Right lung (tissue), 5 donors: ENCODE data around the gene BBC3. TPM values are rescaled to one million over a fixed set of nuclear protein-coding genes. Genes with fewer than 3 reads are reported as not detected.
A peak's percentile ranks its signal among the peaks of the same experiment; 100 is the strongest.
"Not testable (repeated sequence)": the region's sequence is repeated elsewhere in the genome, so short reads cannot be mapped to it uniquely, and the experiment has no call there.

Experiments used
- DNase-seq, 2 donors: peaks; one replicate each; pipeline ENCODE4 v3.0.0-alpha.2; 2013
- polyA plus RNA-seq, 5 donors: library from polyadenylated mRNA; unstranded; fragments of 120-200 nt; gene quantifications; one replicate each; pipeline versions ENCODE4 v1.2.1 to v1.2.3, GENCODE V29; 2013; ENCODE audit warnings: inconsistent platforms in 1 of 5, low replicate concordance in 1 of 5; ENCODE audit not compliant: insufficient read length in 5 of 5, insufficient read depth in 1 of 5

BBC3 gene
- polyA plus RNA-seq, 5 donors: 0.88 to 3.2 (median 2.1) TPM

DNA sequence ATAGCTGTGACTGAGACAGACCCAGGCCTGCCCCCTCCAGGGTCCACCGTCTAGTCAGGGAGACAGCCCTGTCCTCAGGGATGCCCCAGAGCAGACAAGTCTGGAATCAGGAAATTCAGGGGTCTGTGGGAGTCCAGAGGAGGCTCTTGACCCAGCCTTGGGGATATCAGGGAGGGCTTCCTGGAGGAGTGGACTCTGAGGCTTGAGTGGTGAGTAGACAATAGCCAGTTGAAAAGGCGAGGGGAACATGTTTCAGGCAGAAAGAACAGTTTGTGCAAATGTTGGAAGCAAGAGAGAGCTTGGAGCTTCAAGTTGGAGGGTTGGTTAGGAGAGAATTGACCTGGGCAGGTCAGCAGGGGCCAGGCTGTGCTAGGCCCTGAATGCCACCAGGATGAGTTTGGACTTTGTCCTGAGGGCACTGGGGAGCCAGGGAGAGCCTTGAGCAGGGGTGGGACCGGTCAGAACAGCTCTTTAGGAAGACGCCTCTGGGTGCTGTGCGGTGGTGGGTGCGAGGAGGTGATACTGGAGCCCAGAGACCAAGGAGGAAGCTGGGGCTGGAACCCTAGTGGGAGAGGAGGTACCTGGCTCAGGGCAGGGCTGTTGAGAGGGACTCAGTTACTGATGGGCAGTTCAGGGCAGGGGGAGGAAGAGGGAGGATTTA is 28.0 kb upstream of the BBC3 start:
- DNase-seq: no peak

GRCh38 chr19:47258434-47258833 is 27.4 kb upstream of the BBC3 start:
- DNase-seq: no peak

DNA sequence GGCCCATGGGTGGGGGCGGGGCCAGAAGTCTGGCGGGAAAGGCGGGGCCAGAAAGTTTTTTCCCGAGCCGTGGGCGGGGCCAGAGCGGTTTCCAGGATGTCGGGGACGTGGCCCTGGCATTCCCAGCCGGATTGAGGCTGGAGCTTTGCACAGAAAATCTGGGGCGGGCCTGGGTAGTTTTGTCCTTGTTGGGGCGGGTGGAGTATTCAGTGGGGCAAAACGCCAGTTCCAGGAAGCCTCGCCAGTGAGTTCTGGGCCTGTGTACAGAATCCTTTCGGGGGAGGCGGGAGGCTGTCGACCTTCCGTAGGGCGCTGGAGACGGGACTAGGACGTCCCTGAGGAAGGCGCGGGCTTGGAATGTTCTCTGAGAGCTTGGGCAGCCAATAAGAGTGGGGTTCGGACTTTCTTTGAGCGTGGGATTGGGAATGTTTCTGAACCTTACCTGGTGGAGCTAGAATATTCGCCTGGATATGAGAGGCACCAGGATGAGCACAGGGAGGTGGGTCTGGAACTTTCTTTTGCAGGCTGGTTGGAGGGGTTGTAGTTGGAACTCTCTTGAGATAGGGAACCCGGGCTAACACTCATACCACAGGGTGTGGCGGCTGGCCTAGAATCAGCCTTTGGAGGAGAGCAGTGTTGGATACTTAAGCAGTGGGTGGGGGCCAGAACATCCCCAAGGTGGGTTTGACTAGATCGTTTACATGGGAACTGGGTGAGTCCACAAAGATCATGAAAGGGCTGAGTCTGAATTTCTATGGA is 26.6 kb upstream of the BBC3 start:
- DNase-seq: no peak

DNA sequence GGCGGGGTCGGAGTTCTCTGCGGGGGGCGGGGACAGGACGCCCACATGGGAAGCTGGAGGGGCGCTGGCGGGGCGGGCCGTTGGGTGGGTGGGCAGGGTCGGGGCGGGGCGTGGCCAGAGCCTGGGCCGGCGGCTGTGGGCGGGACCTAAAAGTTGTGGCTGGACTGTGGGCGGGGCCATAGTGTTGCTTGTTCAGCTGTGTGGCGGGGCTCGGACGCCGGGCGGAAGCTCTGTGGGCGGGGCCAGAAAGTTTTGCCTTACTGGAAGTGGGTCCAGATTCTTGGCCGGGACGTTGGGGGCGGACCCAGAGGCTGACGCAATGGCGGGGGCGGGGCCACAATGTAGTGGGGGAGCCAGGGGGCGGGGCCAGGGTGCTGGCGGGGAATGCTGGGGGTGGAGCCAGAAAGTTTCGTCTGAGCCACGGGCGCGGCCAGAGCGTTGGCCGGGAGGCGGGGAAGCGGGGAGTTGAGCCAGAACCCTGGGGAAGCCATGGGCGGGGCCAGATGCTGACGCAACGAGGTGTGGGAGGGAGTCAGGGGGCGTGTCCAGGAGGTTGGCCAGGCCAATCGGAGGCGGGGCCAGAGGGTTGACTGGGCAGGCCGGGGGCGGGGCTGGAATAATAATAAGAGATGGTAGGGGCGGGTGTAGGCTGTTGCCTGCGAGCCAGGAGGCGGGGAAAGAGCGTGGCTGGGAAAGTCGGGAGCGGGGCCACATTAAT is 25.9 kb upstream of the BBC3 start:
- DNase-seq: peak; percentile 99

DNA sequence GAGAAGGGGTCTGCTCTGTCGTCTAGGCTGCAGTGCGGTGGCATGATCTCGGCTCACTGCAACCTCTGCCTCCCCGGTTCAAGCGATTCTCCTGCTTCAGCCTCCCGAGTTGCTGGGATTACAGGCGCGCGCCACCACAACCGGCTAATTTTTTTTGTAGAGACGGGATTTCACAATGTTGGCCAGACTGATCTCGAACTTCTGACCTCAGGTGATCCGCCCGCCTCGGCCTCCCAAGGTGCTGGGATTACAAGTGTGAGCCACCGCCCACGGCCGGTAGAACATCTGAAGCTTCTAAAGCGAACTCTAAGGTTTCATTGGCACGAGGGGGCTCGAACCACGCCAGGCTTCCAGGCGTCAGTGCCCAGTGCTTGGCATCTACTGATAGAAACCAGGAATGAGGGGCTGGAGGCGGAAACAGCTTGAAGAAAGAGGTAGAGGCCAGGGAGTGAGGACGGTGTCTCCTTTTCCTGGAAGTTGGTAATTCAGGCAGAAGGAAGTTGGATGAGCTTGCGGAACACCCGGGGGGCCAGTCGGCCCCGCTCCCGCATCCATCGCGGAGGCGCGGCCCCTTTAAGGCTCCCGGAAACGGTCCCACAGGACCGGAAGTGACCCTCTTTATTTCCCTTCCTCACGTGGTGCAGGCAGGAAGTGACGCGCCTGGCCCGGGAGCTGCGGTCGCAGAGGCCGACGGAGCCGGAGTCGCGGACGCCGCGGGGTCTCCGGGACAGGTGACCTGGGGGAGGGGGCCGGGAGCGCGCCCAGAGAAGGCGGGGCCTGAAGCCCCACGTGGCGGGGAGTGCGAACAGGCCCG is 25.1 kb upstream of the BBC3 start, which contains the start of gene CCDC9:
Gene CCDC9, plus strand, starts transcription at position 647 of the 814 bp plus-strand sequence. CDS start 1,876 bp downstream, outside the sequence.
- DNase-seq: peak; percentile 95 to 97

GRCh38 chr19:47253970-47254369 is 23.0 kb upstream of the BBC3 start:
- no peak for DNase-seq

GRCh38 chr19:47253467-47253881 is 22.5 kb upstream of the BBC3 start:
- no peak for DNase-seq

- DNase-seq: not testable (repeated sequence)
These were observed 22.0 kb upstream of the BBC3 start for GRCh38 chr19:47253016-47253415.

DNA sequence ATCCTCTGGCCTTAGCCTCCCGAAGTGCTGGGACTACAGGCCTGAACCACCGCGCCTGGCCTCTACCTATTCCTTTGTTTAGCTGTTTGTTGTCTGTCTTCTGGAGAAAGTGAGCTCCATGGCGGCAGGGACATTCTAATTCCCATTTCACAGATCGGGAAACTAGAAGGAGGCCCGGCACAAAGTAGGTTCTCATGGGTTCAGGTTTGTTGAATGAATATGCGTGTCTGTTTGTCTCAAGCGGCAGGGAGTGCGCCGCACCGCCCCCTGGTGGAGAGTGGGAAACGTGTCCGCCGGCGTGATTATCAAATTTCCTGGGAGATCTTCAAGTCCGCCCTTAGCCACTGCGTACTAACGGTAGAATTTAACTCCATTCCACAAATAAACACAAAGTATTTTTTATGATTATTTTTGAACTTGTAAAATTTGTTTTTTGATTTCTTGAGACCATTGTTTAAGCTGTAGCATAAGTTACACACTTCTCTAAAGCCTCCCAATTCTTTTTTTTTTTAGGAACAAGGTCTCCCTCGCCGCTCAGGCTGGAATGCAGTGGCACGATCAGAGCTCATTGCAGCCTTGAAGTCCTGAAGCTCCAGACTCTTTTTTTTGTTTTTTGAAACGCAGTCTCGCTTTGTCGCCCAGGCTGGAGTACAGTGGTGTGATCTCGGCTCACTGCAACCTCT is 16.4 kb upstream of the BBC3 start:
- peak in 1 of 2 donors; percentile 45 for DNase-seq

GRCh38 chr19:47243776-47244547 is 13.0 kb upstream of the BBC3 start:
- peak; percentile 91 for DNase-seq

GRCh38 chr19:47243364-47243775 is 12.4 kb upstream of the BBC3 start:
- no peak for DNase-seq

GRCh38 chr19:47241919-47242577 is 11.0 kb upstream of the BBC3 start:
- no peak for DNase-seq

DNA sequence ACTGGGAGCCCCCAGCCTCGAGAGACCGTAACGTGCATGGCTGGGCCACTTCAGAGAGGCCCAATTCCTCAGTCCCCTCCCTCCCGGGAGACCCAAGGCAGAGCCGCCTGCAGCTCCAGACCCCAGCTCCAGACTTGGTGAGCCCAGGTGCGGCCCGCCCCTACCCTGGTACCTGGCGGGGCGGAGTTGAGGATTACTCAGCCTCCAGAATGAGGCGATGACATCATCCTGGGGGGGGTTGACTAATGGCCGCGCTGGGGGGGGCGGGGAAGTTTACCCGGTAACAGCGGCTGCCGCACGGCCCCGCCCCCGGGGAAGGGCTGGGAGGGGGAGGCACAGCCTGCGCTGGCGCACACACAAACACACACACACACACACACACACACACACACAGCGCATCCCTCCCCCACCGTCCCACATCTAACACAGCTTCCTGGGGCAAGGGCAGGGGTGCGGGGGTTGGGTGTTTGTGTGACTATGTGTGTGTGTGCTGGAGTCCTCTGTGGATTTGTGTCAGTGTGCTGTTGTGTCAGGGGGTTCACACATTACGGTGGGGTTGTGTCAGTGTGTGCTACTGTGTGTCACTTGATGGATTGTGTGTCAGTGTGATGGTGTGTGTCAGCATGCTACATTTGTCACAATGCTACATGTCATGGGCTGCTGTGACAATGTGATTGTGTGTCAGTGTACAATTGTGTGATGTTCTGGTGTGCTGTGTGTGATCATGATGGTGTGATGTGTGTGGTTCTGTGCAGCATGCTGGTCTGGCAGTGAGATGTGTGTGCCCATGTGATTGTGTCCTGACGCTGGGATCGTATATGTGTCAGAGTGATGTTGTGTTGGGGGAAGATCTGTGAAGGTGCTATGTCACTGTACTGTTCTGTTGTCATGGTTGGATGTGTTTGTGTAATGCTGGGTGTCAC is 10.3 kb upstream of the BBC3 start:
- DNase-seq: peak in 1 of 2 donors; percentile 33

DNA sequence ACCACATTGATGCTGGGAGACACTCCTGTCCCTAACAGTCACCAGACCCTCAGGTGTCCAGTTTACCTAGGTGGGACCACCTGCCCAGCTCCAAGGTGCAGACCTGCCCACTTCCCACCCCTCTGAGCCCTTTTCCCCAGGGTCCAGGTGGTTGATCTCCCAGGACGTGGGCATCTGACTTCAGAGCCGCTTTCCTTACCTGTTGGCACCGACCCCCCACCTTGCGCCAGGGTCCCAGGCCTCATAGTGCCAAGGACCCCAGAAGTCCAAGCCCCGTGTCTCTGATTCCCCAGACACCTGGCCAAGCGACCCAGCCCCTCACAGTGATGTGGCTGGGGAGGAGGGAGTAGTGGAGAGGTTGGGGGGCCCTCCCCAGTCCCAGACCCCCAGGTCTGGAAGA is 9.6 kb upstream of the BBC3 start:
- DNase-seq: no peak

DNA sequence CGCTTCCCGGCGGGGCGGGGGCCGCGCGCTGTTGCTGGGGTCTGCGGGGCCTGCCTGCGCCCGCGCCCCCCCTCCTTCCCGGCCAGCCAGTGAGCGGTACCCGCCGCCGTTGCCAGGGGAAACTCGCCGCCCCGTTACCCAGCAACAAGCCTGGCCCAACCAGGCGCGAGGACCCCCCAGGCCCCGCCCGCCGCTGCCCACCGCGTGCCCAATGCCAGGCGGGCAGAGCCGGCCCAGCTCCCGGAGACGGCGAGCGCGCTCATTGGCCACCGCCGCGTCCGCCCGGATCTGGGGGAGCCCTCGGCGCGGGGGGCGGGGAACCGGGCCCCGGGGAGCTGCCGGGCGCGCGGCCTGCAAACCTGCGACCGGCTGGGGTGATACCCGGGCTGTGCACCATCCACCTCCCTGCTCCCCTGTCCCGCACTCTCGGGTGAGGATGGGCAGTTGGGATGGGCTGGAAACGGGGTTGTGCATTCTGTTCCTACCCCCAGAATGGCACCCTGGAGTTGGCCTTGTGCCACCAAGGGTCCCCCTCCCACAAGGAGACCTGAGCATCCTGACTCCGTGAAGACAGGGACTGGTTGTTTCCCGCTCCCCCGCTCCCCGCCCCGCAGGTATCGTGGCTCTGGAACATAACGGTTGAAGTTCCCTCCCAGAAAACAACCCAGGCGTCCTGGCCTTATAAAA is 8.8 kb upstream of the BBC3 start:
- DNase-seq: no peak

- DNase-seq: no peak
These were observed 8.2 kb upstream of the BBC3 start for GRCh38 chr19:47239152-47239551.

DNA sequence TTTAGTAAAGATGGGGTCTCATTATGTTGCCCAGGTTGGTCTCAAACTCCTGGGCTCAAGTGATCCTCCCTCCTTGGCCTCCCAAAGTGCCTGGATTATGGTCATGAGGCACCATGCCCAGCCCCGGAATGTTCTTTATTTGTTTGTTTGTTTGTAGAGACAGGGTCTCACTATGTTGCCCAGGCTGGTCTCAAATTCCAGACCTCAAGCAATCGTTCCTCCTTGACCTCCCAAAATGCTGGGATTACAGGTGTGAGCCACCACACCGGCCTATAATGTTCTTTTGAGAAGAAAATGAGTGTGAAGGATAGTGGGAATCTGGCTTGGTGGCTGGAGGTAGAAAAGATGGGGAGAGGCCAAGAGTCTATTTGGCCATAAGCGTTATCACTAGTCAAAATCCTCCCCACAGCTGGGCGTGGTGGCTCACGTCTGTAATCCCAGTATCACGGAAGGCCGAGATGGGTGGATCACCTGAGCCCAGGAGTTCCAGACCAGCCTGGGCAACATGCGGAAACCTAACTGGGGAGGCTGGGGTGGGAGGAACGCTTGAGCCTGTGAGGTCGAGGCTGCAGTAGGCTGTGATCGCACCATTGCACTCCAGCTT is 5.2 kb upstream of the BBC3 start:
- no peak for DNase-seq
